Glutamatergic neuron (in vitro differentiated cells): ENCODE measurements around the gene KCNH8. TPM values are rescaled to one million over a fixed set of nuclear protein-coding genes. Genes with fewer than 3 reads are reported as not detected.

Source experiments
- DNase-seq: peaks from one replicate; pipeline ENCODE4 v3.0.0; 2022
- H3K27ac Mint-ChIP-seq: one replicate; pipeline ENCODE4 v1.8.0; 2020; ENCODE audit warnings: mild to moderate bottlenecking, mixed read lengths, inconsistent platforms; ENCODE audit not compliant: unreplicated experiment
- H3K27me3 Mint-ChIP-seq: one replicate; pipeline ENCODE4 v1.8.0; 2020; ENCODE audit warnings: mild to moderate bottlenecking, moderate library complexity, mixed read lengths, inconsistent platforms; ENCODE audit not compliant: unreplicated experiment
- H3K36me3 Mint-ChIP-seq: one replicate; pipeline ENCODE4 v1.8.0; 2020; ENCODE audit warnings: mild to moderate bottlenecking, mixed read lengths, inconsistent platforms; ENCODE audit not compliant: unreplicated experiment
- H3K4me1 Mint-ChIP-seq: one replicate; pipeline ENCODE4 v1.8.0; 2020; ENCODE audit warnings: mild to moderate bottlenecking, low read depth, mixed read lengths, inconsistent platforms; ENCODE audit not compliant: unreplicated experiment
- H3K4me3 Mint-ChIP-seq: one replicate; pipeline ENCODE4 v1.8.0; 2020; ENCODE audit warnings: mild to moderate bottlenecking, mixed read lengths, inconsistent platforms; ENCODE audit not compliant: unreplicated experiment
- H3K9me3 Mint-ChIP-seq: one replicate; pipeline ENCODE4 v1.8.0; 2020; ENCODE audit warnings: mild to moderate bottlenecking, moderate library complexity, mixed read lengths, inconsistent platforms; ENCODE audit not compliant: unreplicated experiment
- total RNA-seq: library from RNA; stranded (reverse); fragmentation: NEBNext Ultra II Directional; extraction: Animal tissue kit (Norgen Biotek cat#: 25700); gene quantifications from one replicate; pipeline ENCODE4 v1.2.1, GENCODE V29; 2021; ENCODE audit not compliant: unreplicated experiment
- TF ChIP-seq, protein P1 (sequence below): fragments of 200-600 bp; sonication (generic); IDR thresholded peaks from one replicate; pipeline ENCODE4 v1.5.0; 2021; ENCODE audit not compliant: partially characterized antibody, unreplicated experiment

Gene KCNH8
- total RNA-seq, 1 donor from 2014 or later: 30.9 TPM

DNA sequence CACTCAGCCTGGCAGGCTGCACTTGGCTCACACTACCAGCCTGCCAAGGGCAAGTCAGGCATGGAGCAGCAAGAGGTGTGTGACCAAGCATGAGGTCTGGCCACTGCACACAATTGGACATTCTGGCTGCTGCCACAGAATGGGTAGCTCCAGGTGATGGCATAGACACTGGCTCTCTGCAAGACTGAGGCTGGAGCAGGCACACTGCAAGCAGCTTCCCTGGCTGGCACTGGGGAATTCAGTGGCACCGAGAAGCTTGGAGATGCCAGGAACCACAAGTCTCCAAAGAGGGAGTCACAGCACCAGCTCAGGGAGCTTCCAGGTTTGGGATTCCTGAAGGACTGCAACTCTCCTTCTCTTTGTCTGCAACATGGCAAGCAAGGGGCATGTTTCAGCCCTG is 42.0 kb upstream of the KCNH8 start:
- no peak overlapping the region for H3K4me3 Mint-ChIP-seq
- no peaks in the 10 kb centered on the region for H3K36me3 Mint-ChIP-seq
- TF ChIP-seq, protein P1, sequence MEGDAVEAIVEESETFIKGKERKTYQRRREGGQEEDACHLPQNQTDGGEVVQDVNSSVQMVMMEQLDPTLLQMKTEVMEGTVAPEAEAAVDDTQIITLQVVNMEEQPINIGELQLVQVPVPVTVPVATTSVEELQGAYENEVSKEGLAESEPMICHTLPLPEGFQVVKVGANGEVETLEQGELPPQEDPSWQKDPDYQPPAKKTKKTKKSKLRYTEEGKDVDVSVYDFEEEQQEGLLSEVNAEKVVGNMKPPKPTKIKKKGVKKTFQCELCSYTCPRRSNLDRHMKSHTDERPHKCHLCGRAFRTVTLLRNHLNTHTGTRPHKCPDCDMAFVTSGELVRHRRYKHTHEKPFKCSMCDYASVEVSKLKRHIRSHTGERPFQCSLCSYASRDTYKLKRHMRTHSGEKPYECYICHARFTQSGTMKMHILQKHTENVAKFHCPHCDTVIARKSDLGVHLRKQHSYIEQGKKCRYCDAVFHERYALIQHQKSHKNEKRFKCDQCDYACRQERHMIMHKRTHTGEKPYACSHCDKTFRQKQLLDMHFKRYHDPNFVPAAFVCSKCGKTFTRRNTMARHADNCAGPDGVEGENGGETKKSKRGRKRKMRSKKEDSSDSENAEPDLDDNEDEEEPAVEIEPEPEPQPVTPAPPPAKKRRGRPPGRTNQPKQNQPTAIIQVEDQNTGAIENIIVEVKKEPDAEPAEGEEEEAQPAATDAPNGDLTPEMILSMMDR: no peak
- H3K4me1 Mint-ChIP-seq: no peaks in the 10 kb centered on the region
- H3K9me3 Mint-ChIP-seq: peaks cover 3% of the 10 kb centered on the region
- no peak overlapping the region for H3K27ac Mint-ChIP-seq
- H3K27me3 Mint-ChIP-seq: peaks cover 1% of the 10 kb centered on the region
- DNase-seq: no peak

DNA sequence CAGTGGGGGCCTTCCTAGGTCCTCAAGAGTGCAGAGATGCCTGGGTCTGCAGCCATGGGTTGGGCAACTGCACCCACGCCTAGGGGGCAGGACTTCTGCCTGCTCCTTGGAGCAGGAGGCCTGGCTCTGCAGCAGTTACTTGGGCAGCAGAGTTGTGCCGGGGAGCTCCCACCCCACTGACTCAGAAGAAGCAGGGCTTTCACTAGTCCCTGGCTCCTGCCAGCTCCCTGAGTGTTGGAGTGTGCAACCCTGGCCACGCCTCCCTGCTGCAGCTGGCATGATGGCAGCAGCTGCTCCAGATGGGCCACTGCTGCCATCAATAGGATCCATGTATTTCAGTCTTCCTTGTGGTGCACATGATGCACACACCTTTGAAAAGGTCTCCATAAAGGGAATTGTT is 40.6 kb upstream of the KCNH8 start:
- Mint-ChIP-seq H3K27me3 (peaks cover 1% of the 10 kb centered on the region), H3K36me3 (no peaks in the 10 kb centered on the region), H3K27ac (no peak overlapping the region), H3K9me3 (peaks cover 3% of the 10 kb centered on the region), H3K4me1 (no peaks in the 10 kb centered on the region), H3K4me3 (no peak overlapping the region)
- TF ChIP-seq, protein P1: no peak
- no peak for DNase-seq

DNA sequence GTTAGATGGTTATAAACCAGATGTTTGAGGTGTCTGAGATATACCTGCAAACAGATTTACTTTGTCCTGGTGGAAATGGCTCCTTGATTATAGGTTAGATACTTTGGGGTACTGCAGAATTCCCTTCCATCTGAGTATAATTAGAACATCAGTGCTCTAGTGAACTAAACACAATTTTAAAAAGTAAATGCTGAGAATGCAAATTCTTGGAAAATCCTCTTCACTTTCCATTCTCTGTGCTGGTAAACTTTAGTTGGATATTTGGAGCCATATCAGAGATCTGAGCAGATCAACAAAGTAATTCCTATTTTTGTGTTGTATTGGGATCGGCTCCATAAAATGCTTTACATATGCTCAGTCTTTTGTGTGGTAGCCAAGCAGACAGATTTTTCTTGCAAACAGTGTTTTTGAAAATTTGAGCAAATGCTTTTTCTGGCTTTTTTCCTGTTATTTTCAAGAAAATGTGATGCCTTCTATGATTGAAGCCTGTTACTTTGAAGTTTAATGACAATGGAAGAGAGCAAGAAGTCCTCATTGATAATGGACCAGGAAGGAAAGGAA is 37.9 kb upstream of the KCNH8 start:
- TF ChIP-seq, protein P1: no peak
- H3K36me3 Mint-ChIP-seq: no peaks in the 10 kb centered on the region
- H3K4me1 Mint-ChIP-seq: no peaks in the 10 kb centered on the region
- no peak for DNase-seq
- no peak overlapping the region for H3K4me3 Mint-ChIP-seq
- peaks cover 3% of the 10 kb centered on the region for H3K9me3 Mint-ChIP-seq
- peaks cover 3% of the 10 kb centered on the region for H3K27me3 Mint-ChIP-seq
- no peak overlapping the region for H3K27ac Mint-ChIP-seq

DNA sequence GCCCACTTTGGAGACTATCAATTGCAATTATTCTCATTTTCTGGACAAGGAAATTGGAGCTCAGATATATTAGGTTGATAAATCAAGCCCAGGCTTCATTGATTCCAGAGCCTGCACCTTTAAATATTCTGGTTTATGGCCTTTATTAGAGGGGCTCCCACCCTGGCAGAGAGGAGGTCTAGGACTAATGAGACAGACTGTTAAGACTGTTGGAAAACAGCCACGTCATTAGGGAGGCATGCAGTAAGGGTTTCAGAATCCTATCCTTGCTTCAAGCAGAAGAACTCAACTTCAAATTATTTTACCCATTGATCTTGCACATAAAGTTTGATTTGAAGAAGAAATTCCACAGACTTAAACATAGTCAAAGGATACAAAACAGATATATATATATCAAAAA is 33.8 kb upstream of the KCNH8 start:
- Mint-ChIP-seq H3K27me3 (peaks cover 3% of the 10 kb centered on the region), H3K4me3 (no peak overlapping the region), H3K9me3 (peaks cover 3% of the 10 kb centered on the region), H3K36me3 (peaks cover 4% of the 10 kb centered on the region), H3K4me1 (peaks cover 2% of the 10 kb centered on the region), H3K27ac (no peak overlapping the region)
- DNase-seq: no peak
- TF ChIP-seq, protein P1: no peak

DNA sequence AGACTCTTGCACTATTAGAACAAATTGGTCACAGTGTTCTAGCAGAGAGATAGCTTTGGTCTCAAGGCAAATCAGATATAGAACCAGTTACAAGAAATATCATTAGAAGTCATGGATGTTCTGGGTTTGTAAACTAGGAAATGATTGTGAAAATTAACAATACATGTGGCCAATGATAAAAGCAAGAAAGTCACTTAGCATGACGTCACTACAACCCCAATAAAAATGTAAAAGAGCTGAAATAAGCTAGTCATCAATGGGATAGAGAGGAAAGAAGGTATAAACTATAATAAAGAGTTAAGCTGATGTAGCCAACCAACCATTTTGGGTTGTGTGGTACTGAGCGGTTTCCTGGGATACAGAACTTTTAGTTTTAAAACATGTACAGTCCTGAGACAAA is 32.1 kb upstream of the KCNH8 start:
- Mint-ChIP-seq H3K36me3 (peaks cover 4% of the 10 kb centered on the region), H3K27me3 (peaks cover 2% of the 10 kb centered on the region), H3K27ac (no peak overlapping the region), H3K4me1 (peaks cover 2% of the 10 kb centered on the region), H3K4me3 (no peak overlapping the region), H3K9me3 (peaks cover 2% of the 10 kb centered on the region)
- no peak for DNase-seq
- TF ChIP-seq, protein P1: no peak
